HG02759 (cell line): ENCODE data around the gene SLC25A46.
"Not testable (repeated sequence)": the region's sequence is repeated elsewhere in the genome, so short reads cannot be mapped to it uniquely, and the experiment has no call there.

ENCODE experiments used
- ATAC-seq: cut with Tn5 transposase; IDR thresholded peaks from one replicate; pipeline ENCODE4 v1.9.1; 2021; ENCODE audit warnings: mild to moderate bottlenecking, moderate library complexity; ENCODE audit not compliant: unreplicated experiment

SLC25A46 gene

DNA sequence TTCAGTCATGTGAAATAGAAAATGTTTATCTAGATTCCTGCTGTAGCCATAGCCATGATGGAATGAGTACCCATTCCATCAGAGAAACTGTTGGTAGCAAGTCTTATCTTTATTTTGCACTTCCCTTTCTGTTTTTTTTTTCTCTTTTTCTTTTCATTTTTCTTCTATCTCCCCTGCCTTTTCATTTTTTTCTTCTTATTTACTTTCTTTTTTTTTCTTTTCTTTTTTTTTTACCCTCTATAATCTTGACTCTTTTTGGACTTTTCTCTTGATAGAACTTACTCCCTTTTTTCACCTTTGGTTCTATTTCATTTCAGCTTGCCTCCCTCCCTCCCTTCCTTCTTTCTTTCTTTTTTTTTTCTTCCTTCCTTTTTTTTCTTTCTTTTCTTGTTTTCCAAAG, 15.4 kb downstream of the SLC25A46 start:
- no peak for ATAC-seq

DNA sequence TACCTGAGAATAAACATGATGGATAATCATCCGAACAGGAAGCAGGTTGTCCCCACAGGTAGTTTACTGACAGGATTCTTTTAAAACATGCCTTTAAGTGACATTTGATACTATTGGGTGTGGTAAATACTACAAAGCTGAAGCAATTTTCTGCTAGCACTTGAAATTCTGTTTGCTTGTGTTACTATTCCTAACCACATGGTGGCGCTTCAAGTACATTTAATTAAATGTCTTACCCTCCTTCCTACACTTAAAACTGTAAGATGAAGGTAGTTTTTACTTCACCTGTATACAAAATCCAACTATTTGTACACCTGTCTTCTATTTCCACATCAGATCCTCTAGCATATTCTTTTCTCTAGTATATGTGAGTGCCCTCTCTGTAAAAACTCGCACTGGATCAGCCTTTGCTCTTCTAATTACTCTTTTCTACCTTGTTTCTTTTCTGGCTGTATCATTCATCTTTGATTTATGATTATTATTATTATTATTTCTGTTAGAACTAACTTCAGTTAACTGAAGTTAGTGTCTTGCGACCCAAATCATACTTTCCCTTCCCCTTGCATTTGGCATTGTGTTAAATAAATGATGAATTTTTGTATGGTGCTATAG, 18.4 kb downstream of the SLC25A46 start:
- no peak for ATAC-seq

DNA sequence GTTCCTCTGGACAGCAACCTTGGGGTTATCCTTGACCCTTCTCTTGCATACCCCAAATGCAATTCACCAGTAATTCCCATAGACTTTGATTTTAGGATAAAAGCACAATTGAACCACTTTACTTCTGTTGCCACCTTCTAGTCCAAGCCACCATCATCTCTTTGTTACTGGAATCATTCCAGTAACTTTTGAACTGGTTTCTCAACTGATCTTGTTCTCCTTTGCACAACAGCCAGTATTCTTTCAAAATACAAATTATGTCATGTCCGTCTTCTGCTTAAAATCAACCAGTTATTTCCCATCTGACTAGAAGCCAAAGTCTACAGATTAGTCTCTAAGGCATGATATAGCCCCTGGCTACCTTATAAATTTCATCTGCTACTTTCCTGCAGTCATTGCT, 21.4 kb downstream of the SLC25A46 start:
- ATAC-seq: no peak

DNA sequence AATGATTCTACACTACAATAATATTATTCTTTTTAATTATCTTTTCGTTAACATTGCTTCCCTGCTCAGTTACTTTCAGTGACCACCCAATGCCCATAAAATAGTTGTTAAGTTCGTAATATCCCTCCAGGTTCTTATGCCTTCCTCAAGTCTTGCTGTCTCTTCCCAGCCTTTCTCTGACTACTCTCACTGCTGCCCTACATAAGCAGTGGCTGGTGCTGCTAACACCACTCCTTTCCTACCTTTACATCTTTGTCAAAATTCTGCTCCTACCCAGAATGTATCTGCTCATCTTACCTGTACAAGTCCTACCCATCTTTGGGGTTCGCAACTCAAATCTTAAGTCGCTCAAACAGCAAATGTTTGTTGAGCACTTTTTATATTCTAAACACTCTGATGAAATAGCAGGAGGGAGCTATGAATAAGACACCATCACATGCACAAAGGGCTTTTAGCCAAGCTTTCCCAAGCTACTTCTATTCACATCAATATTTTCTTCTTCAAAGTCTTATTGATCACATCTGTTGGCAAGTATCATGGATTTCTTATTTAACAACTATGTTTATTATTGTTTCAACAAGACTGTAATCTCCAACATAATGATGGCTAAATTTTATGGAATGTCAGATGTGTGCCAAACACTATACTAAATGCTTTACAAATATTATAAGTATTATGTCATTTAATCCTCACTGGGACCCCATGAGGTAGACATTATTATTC, 29.5 kb downstream of the SLC25A46 start:
- no peak for ATAC-seq

DNA sequence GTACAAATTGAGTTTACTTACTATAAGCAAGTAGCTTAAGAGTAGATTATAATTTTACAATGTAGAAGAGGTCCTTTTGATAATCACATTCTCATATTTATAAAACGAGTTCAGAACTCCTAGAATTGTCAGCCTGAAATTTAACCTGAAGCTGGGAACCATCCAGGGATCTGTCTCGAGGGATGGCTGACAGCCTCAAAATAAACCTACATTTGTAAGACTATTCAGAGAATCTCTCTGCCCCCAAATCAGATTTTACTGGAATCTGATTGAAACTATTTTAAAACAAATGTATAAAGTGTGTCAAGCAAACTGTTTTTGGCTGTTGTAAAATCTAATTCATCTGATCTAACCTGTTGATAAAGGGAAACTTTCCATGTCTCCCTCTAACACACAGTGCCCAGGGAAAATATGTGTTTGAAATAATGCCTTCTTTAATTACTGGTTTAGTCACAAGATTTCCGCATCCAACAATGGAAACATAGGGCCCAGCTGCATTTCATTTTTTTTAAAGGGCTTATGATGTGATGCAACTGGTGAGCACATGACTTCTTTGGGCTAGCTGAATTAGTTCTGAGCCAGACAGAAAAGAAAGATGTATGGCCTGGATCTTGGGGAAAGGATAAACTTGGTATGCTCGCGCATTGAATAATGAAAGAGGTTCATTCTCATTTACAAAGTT, 30.3 kb downstream of the SLC25A46 start:
- no peak for ATAC-seq

DNA sequence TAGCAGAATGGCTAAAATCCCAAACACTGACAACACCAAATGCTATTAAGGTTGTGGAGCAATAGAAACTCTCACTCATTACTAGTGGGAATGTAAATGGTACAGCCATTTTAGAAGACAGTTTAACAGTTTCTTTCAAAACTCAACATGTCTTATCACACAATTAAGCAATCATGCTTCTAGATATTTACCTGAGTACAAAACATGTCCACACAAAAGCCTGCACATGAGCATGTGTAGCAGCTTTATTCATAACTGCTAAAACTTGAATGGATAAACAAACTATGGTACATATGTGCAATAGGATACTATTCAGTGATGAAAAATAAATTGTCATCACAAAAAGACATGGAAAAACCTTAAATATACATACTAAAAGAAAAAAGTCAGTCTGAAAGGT, 31.5 kb downstream of the SLC25A46 start:
- no peak for ATAC-seq

DNA sequence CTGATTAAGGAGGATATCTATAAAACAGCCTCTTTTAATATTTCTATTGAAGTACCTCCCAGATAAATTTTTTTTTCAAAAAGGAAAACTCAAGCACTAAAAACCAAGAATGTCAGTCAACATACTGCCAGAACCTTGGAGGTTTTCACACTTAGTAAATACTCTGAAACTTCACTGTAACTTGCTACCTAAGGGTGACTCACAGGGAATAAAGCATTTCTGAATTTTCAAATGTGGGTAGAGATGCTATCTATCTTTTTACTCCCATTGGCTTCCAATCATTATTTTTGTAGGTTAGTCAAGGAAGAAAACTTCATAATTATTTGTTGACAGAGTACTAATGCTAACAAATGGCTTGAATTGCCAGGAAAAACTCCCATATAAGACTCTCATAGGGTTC, 46.1 kb downstream of the SLC25A46 start:
- ATAC-seq: no peak

DNA sequence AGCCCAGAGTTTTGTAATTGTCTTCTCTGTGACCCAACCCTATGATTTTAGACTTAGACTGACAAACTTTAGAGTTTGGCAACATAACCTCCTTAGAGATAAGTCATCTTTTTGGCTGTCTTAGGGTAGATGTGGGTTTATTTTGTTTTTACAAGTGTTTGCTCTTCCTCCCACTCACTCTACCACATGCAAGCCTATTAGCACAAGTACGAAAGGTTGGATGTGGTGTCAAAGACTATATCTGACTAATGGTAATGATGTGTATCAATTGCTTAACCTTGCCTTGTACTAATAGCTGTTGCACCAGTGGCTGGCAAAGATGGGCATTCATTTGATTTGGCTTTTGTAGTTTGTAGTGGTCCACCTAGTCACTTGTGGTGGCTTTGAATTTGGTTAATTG, 46.5 kb downstream of the SLC25A46 start:
- ATAC-seq: no peak

DNA sequence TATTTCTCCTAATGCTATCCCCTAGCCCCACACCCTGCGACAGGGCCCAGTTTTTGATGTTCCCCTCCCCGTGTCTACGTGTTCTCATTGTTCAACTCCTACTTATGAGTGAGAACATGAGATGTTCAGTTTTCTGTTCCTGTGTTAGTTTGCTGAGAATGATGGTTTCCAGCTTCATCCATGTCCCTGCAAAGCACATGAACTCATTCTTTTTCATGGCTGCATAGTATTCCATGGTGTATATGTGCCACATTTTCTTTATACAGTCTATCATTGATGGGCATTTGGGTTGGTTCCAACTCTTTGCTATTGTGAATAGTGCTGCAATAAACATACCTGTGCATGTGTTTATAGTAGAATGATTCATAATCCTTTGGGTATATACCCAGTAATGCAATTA, 49.2 kb downstream of the SLC25A46 start:
- ATAC-seq: not testable (repeated sequence)

DNA sequence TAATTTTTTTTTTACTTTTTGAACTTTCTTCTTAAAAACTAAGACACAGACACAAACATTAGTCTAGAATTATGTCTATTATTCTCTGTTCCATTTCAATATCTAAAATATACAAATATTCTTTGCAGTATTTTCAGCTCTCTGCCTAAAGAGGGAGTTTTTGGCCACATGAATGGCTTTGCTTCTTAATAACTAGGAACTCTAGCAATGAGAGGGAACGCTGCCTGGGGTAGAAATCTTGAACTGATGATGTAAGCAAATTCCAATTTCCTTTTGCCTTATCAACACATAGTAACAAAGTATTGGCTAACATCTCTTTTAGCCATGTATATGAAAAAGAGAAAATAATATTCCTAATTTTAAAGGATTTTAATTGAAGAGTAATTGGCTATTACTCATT, 51.9 kb downstream of the SLC25A46 start:
- ATAC-seq: no peak

DNA sequence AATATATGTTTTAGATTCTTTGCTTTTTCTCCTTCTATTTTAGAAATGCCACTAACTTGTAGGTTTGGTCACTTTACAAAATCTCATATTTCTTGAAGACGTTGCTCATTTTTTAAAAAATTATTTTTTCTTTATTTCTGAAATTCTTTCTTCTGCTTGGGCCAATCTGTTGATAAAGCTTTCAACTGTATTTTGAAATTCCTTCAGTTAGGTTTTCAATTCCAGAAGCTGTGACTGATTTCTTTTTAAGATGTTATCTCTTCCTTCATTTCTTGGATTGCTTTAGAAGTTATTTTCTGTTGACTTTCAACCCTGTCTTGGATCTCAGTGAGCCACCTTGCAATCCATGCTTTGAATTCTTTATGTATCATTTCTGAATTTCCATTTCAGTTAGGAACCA, 64.2 kb downstream of the SLC25A46 start:
- ATAC-seq: no peak

DNA sequence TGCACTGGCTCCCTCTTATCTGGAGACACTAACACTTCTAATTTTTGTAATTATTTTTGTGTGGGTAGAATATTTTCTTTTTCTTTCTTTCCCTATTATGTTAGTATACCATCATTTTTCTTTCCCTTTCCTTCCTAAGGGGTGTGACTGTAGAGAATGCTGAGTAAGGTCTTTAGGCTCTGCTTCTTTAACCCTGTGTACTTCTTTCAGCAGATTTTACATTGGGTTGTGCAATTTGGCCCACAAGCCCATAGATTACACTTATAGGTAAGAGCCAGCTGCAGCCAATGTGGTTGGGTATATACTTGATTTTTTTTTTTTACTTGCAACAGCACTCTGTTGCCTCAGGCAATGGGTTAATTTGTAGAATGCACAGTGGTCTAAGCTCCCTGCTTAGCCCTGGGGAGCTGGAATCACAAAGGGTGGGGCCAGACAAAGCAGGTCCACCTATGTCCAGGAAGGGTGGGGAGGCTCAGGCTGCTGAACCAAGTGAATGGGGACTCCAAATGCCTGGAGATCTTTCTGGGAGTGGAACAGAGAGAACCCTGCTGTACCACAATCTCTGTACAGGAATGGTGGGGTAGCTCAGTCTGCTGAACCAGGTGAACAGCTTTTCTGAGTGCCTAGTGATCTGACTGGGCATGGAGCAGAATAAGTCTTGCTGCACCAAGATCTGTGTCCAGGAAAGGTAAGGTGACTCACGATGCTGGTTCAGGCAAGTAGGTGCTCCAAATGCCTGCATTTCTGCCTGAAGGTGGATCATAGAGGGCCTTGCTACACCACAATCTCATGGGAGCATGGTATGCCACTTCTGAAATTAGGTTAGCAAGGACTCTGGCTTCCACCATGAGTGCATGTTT, 64.9 kb downstream of the SLC25A46 start:
- ATAC-seq: no peak

DNA sequence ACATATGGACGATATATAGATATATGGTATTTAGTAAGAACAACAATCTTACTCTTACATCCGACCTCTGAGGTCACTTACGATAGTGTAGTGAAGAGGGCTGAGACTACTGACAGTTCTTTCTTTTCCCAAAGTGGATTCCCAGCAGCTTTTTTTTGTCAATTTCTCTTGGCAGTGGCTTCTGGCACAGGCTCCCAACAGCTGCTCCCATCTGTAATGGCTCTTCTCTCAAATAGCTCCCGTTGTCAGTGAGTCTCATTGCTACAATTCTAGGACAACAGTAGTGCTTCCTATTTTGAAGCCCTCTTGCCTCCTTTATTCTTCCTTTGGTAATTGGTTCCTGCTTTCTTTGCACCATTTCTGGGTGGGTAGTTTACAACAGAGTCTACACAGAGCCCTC, 68.4 kb downstream of the SLC25A46 start:
- no peak for ATAC-seq

DNA sequence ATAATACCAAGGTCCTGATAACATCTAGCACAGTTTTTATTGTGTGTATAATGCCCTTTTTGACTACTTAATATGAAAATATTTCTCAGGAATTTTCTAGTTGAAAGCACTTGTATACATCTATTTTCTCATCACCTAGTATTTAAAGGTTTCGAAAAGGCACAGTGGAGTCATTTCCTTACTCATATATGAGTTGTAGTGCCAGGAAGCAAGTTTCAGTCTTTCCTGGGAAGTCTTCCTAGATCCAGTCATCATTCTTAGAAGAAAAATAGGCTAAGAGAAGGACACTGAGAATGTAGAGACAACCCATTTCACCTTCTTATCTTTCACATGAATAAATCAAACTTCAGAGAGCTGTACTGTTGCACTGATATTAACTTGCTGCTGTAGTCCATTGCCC, 70.2 kb downstream of the SLC25A46 start:
- no peak for ATAC-seq
